AG09309 (cell line): ENCODE measurements around the gene HSDL2.
"Not testable (repeated sequence)": the region's sequence is repeated elsewhere in the genome, so short reads cannot be mapped to it uniquely, and the experiment has no call there.

Experiments
- DNase-seq: peaks from one replicate; pipeline ENCODE4 v3.0.0-alpha.2; 2010; ENCODE audit warnings: low read depth
- H3K4me3 ChIP-seq: 2 replicates; pipeline ENCODE4 v1.5.1; 2011; ENCODE audit warnings: mild to moderate bottlenecking, low read depth, low read length, moderate library complexity; ENCODE audit not compliant: control insufficient read depth
- TF ChIP-seq, protein P1 (sequence below): IDR thresholded peaks from 2 replicates; pipeline ENCODE4 v1.5.1; 2011; ENCODE audit warnings: mild to moderate bottlenecking, low read depth, low read length, inconsistent platforms; ENCODE audit not compliant: insufficient read depth, control insufficient read depth; ENCODE audit errors: missing control alignments

The HSDL2 gene

DNA sequence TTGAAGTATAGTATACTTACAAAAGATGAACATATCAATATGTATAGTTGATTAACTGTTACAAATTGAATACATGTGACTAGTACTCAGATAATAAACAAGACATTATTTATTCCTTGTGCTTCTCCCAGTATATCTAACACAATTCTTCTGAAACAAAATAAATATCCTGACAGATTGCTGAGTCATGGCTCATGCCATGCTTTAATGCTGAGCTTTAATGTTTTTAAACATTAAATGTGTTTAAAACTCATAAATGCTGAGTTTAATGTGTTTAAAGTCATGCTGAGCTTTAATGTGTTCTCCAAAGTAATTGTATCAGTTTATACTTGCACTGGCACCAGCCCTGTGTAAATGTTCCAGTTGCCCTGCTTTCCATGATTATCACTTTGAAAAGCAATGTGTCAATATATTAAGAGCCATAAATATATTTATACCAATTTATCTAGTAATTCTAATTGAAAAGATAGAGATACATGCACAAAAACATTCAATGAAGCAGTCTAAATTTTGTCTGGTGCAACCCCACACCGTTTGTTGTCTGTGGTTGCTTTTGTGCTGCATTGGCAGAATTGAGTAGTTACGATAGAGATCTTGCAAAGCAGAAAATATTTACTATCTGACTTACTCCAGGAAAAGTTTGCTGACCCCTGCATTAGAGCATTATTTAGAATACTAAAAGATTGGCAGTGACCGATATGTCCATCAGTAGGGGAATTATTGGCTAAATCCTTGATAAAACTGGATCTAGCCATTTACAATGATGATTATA, 122.5 kb downstream of the HSDL2 start:
- DNase-seq, result no peak
- no peak overlapping the region for H3K4me3 ChIP-seq
- TF ChIP-seq, protein P1, sequence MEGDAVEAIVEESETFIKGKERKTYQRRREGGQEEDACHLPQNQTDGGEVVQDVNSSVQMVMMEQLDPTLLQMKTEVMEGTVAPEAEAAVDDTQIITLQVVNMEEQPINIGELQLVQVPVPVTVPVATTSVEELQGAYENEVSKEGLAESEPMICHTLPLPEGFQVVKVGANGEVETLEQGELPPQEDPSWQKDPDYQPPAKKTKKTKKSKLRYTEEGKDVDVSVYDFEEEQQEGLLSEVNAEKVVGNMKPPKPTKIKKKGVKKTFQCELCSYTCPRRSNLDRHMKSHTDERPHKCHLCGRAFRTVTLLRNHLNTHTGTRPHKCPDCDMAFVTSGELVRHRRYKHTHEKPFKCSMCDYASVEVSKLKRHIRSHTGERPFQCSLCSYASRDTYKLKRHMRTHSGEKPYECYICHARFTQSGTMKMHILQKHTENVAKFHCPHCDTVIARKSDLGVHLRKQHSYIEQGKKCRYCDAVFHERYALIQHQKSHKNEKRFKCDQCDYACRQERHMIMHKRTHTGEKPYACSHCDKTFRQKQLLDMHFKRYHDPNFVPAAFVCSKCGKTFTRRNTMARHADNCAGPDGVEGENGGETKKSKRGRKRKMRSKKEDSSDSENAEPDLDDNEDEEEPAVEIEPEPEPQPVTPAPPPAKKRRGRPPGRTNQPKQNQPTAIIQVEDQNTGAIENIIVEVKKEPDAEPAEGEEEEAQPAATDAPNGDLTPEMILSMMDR, result no peak

DNA sequence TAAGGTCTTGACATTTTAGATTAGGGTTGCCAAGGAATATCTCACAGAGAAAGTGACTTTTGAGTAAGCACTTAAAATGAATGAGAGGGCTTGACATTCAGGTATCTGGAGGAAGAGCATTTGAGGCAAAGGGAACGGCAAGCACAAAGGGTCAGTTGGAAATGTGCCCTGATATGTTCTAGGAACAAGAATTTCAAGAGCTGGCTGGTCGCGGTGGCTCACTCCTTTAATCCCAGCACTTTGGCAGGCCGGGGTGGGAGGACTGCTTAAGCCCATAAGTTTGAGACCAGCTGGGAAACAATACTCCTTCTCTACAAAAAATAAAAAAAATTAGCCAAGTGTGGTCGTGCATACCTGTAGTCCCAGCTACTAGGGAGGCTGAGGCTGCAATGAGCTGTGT, 123.3 kb downstream of the HSDL2 start:
- TF ChIP-seq, protein P1, result no peak
- DNase-seq, result no peak
- H3K4me3 ChIP-seq, result no peak overlapping the region

DNA sequence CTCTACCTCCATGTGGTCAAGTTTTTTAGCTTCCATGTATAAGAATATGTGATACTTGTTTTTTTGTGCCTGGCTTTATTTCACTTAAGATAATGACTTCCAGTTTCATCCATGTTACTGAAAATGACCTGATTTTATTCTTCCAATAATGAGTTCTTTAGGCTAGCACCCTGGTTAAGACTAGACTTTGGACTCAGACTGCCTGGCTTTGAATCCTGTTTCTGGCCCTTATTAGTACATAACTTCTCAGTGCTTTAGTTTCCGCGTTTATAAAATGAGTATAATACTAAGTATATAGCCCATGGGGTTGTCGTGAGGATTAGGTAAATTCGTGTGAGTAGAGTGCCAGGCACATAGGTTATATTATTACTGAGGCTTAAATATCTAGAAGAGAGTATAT, 125.2 kb downstream of the HSDL2 start:
- H3K4me3 ChIP-seq, result no peak overlapping the region
- TF ChIP-seq, protein P1, result no peak
- DNase-seq, result no peak

DNA sequence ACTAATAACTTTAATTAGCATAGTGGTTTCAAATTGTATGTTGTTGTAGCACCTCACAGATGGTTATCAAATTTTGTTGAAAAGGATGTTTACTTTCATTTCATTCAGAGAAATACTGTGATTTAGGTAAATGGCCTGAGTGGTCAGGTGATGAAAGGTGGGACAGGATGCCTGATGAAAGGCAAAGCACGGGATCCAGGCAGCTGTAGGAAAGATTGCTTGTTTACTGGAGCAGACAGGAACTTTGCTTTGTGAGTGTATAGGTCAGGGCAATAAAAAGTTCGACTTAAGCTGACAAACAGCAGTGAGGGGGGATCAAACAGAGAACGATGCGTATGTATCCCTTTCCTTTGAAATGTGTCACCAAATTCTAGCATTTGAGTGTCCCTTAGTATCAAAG, 125.7 kb downstream of the HSDL2 start:
- TF ChIP-seq, protein P1, result no peak
- no peak overlapping the region for H3K4me3 ChIP-seq
- DNase-seq, result no peak

DNA sequence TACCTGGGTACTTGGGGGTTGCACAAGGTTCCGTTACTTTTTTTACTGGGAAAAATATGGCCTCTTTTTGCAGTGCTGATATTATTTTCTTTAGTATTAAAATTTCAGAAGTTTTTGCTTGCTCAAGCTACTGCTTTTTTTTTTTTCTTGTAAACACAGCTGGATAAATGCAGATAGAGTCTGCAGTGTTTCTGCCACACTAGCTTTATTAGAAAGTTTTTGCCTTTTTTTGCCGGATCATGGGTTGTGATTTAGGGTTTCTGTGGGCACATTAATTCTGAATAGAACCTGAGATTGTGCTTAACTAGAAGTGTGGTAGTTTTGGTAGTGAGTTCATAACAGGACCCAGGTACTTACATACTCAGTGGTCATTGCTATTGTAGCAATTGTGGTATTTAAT, 126.7 kb downstream of the HSDL2 start:
- TF ChIP-seq, protein P1, result no peak

DNA sequence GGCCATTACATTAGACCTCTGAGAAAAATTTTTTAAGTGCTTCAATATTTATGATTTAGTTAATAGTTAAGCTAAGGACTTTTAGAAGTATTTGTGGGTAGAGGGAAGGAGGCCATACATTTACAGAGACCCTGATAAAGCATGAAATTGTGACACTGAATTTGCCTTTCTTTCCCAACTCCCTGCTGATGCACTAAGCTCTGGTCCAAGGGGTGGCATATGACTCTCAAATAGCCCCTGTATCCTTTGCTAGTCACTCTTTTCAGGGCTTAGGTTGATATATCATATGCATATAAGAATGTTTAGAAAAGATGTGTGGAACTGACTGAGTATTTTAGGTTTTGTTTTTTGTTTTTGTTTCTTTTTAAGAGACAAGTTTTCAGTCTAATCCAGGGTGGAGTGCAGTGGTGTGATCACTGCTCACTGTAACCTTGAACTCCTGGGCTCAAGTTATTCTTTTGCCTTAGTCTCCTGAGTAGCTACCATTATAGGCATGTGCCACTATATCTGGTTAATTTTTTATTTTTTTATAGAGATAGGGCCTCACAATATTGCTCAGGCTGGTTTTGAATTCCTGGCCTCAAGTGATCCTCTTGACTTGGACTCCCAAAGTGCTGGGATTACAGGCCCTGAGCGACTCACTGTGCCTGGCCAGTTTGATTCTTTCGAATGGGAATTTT, 127.2 kb downstream of the HSDL2 start:
- no peak overlapping the region for H3K4me3 ChIP-seq
- no peak for DNase-seq
- TF ChIP-seq, protein P1, result no peak

More for the DNA sequence above, 126.7 kb downstream of the HSDL2 start:
- no peak overlapping the region for H3K4me3 ChIP-seq
- no peak for DNase-seq

DNA sequence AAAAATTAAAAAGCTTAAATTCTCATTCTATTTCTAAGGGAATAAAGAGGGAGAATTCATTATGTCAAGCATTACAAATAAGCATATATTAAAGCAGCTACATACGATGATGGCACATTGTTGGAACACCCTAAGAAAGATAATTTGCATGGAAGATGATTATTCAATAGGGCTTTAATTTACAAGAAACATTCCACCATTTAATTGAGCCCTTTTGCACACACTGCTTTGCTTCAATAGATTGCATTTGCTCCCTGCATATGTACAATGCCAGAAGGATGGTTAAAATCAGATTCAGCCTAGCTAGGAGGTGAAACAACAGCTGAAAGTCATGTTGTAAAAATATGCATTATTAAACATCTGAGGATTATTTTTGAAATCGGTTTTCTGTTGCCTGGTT, 128.5 kb downstream of the HSDL2 start:
- H3K4me3 ChIP-seq, result no peak overlapping the region
- TF ChIP-seq, protein P1, result no peak
- no peak for DNase-seq

DNA sequence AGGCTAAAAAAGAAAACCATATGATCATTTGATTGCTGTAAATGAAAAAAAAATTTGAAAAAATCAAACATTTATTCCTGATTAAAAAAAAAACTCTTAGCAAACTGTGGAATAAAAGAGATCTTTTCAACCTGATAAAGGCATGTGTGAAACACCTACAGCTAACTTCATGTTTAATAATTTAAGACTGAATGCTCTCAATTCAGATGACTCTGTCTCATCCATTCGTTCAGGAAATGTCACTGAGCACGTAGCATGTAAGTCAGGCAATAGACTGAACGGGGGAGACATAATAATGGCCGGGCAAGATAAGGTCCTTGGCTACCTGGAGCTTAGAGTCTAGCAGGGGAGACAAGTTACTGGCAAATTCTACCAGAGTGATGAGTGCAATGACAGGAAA, 132.5 kb downstream of the HSDL2 start:
- H3K4me3 ChIP-seq, DNase-seq: not testable (repeated sequence)
